ENCODE results near the gene PLEKHA6. TPM values are rescaled to one million over a fixed set of nuclear protein-coding genes. Genes with fewer than 3 reads are reported as not detected.

The PLEKHA6 gene
- total and polyA plus RNA-seq, 2 of the 8 experiments (the other 6 are each of a cell fraction or from before 2014, with no cell fraction given), result 4.8 to 20.2 TPM

GRCh38 chr1:204342310-204342709, 17.4 kb downstream of the PLEKHA6 start:
- TF ChIP-seq CEBPB (IDR thresholded peaks at IDR 0.05; ENCODE audit: low read depth, low read length) (no peak), RNF2 (IDR thresholded peaks at IDR 0.05; ENCODE audit: borderline replicate concordance, low read depth, low read length, missing control alignments, poor library complexity, severe bottlenecking) (no peak), SP2 (IDR thresholded peaks at IDR 0.05; ENCODE audit: low read length) (no peak), SIX5 (IDR thresholded peaks at IDR 0.05; ENCODE audit: low read depth, low read length) (no peak), GTF2F1 (IDR thresholded peaks at IDR 0.05; ENCODE audit: borderline replicate concordance, low read depth, low read length) (no peak), ATF3 (IDR thresholded peaks at IDR 0.05; ENCODE audit: insufficient read depth, low read depth, low read length) (no peak), EP300 (IDR thresholded peaks at IDR 0.05; ENCODE audit: borderline replicate concordance in 1 of 2, low read depth in 2 of 2, low read length in 2 of 2) (no peak), RXRA (IDR thresholded peaks at IDR 0.05; ENCODE audit: insufficient read depth, low read depth, low read length) (no peak), TAF1 (IDR thresholded peaks at IDR 0.05; ENCODE audit: low read depth, low read length) (no peak), NRF1 (IDR thresholded peaks at IDR 0.05; ENCODE audit: low read depth, low read length) (no peak), YY1 (IDR thresholded peaks at IDR 0.05; ENCODE audit: low read depth, low read length) (no peak), ASH2L (IDR thresholded peaks at IDR 0.05; ENCODE audit: low read length) (no peak)
- no peak overlapping the region for H3K14ac ChIP-seq (ENCODE audit: insufficient read length)
- FAIRE-seq (no peak), DNase-seq (ENCODE audit: low read depth in 1 of 2, low spot score in 2 of 2) (no peak)
- H3K4ac ChIP-seq (replicated peaks; ENCODE audit: insufficient read length, low read depth, low read length), result no peak overlapping the region
- H2AK5ac ChIP-seq (ENCODE audit: low read depth, low read length), result no peak overlapping the region
- no peaks in the 10 kb centered on the region for H3K23me2 ChIP-seq (ENCODE audit: low read depth, low read length)
- CTCF ChIA-PET (ENCODE audit: partially characterized antibody), result interaction anchor here (0.7 to 8.1 kb wide), 23 partner anchors 8 to 180 kb away, joined by 3 to 110 read pairs (median 6); partner anchors contain the start of genes GOLT1A and PLEKHA6
- no peak overlapping the region for H2BK5ac ChIP-seq (ENCODE audit: low read depth, low read length)
- no peak overlapping the region for H2BK120ac ChIP-seq (replicated peaks; ENCODE audit: low read depth, low read length)
- H2BK12ac ChIP-seq (ENCODE audit: low read depth, low read length), result no peak overlapping the region
- POLR2A ChIA-PET (ENCODE audit: partially characterized antibody), result interaction anchor here (1.2 to 2.1 kb wide), 6 partner anchors 8 to 34 kb away, joined by 3 to 8 read pairs (median 4); no protein-coding TSS in a partner anchor
- H3K36me3 ChIP-seq (ENCODE audit: control insufficient read depth in 2 of 4, insufficient read depth in 4 of 4, low read length in 3 of 4), result no peaks in the 10 kb centered on the region
- H3K9ac ChIP-seq (replicated peaks in 1 of 4; ENCODE audit: extremely low read depth in 1 of 4, low read depth in 3 of 4, low read length in 3 of 4), result no peak overlapping the region
- H3K4me2 ChIP-seq (ENCODE audit: insufficient read depth in 1 of 2, low read depth in 2 of 2, low read length in 2 of 2), result peak overlapping the region; percentile 22 to 29; a peak in 2 of 4 replicates
- H4K8ac ChIP-seq (ENCODE audit: extremely low read depth, insufficient read depth, low read length), result no peak overlapping the region
- H3K79me2 ChIP-seq (ENCODE audit: control insufficient read depth in 1 of 2, insufficient read depth in 2 of 2, low read length in 2 of 2), result no peaks in the 10 kb centered on the region
- no peak overlapping the region for H2BK15ac ChIP-seq (ENCODE audit: low read length)
- no peak overlapping the region for H3K23ac ChIP-seq (ENCODE audit: insufficient read length)
- H3K56ac ChIP-seq (replicated peaks; ENCODE audit: insufficient read length, low read depth, low read length), result no peak overlapping the region
- H3K4me3 ChIP-seq (ENCODE audit: extremely low read depth in 1 of 4, insufficient read depth in 2 of 4, low read depth in 3 of 4, low read length in 4 of 4), result peak overlapping the region in 1 of 4 experiments; percentile 3; a peak in 1 of 8 replicates
- peaks cover 12 to 26% (median 25%) of the 10 kb centered on the region in 4 experiments for H3K4me1 ChIP-seq (replicated peaks in 1 of 4; ENCODE audit: control insufficient read depth in 3 of 4, insufficient read depth in 4 of 4, low read length in 3 of 4)
- no peak overlapping the region for H4K5ac ChIP-seq (ENCODE audit: insufficient read length, low read depth, low read length)
- no peaks in the 10 kb centered on the region for H3K79me1 ChIP-seq (ENCODE audit: low read depth, low read length)
- no peaks in the 10 kb centered on the region for H4K20me1 ChIP-seq (replicated peaks in 1 of 2; ENCODE audit: control insufficient read depth in 1 of 2, insufficient read depth in 2 of 2, low read length in 2 of 2)
- WGBS, 2 experiments (ENCODE audit: extremely low coverage in 1 of 2, insufficient coverage in 1 of 2, insufficient read length in 1 of 2, insufficient replicate concordance in 2 of 2, low coverage in 1 of 2, low lambda C conversion rate in 2 of 2, missing lambda C conversion rate in 1 of 2), result 26% methylated on average over 2 of the region's 2 CpGs; no CpG with 5 or more reads in 1 of the 2 experiments
- H2AFZ ChIP-seq (ENCODE audit: low read length), result no peak overlapping the region
- no peak overlapping the region for H4K91ac ChIP-seq (replicated peaks; ENCODE audit: insufficient read length, low read length)
- no peak overlapping the region for H2BK20ac ChIP-seq (ENCODE audit: low read length)
- no peak overlapping the region for H3K27ac ChIP-seq (ENCODE audit: low read depth, low read length)
- no peak overlapping the region for H3K18ac ChIP-seq (ENCODE audit: extremely low read depth, low read length)
- H3K27me3 ChIP-seq (replicated peaks in 1 of 4; ENCODE audit: control insufficient read depth in 3 of 4, extremely low read depth in 1 of 4, insufficient read depth in 3 of 4, low read length in 3 of 4), result peaks cover 0 to 2% (median 0%) of the 10 kb centered on the region in 4 experiments; a peak in 3 of 7 replicates
- H3K9me3 ChIP-seq (ENCODE audit: insufficient read depth in 2 of 2, low read depth in 1 of 2, low read length in 1 of 2), result no peaks in the 10 kb centered on the region
